Smooth muscle cell (in vitro differentiated cells): ENCODE results near the gene CDH11. TPM values are rescaled to one million over a fixed set of nuclear protein-coding genes. Genes with fewer than 3 reads are reported as not detected.

Experiments used
- DNase-seq: peaks from one replicate; lab custom pipeline; 2025; ENCODE audit not compliant: unreplicated experiment; lab: John Stamatoyannopoulos, UW
- H2AFZ ChIP-seq: fragments of 200-600 bp; sonication (generic); 2 replicates; pipeline ENCODE4 v1.6.0; 2016; ENCODE audit warnings: antibody characterized with exemption, low read depth, mild to moderate bottlenecking
- H3F3A ChIP-seq: fragments of 200-600 bp; sonication (generic); 2 replicates; pipeline ENCODE4 v1.6.0; 2017; ENCODE audit warnings: antibody characterized with exemption, low read depth
- H3K27ac ChIP-seq: fragments of 200-600 bp; sonication (generic); 2 replicates; pipeline ENCODE4 v1.5.1; 2016; ENCODE audit warnings: low read depth, mild to moderate bottlenecking
- H3K27me3 ChIP-seq: fragments of 200-600 bp; sonication (generic); 2 replicates; pipeline ENCODE4 v1.6.1; 2016; ENCODE audit warnings: low read depth, mild to moderate bottlenecking
- H3K36me3 ChIP-seq: fragments of 200-600 bp; sonication (generic); 2 replicates; pipeline ENCODE4 v1.5.1; 2016; ENCODE audit warnings: low read depth
- H3K4me1 ChIP-seq: fragments of 200-600 bp; sonication (generic); 2 replicates; pipeline ENCODE4 v1.5.1; 2016; ENCODE audit warnings: low read depth
- H3K4me2 ChIP-seq: fragments of 200-600 bp; sonication (generic); 2 replicates; pipeline ENCODE4 v1.6.0; 2016; ENCODE audit warnings: mild to moderate bottlenecking
- H3K4me3 ChIP-seq: fragments of 200-600 bp; sonication (generic); 2 replicates; pipeline ENCODE4 v1.5.1; 2016; ENCODE audit warnings: mild to moderate bottlenecking
- H3K79me2 ChIP-seq: fragments of 200-600 bp; sonication (generic); 2 replicates; pipeline ENCODE4 v1.6.0; 2016; ENCODE audit warnings: low read depth, mild to moderate bottlenecking
- H3K9ac ChIP-seq: fragments of 200-600 bp; sonication (generic); 2 replicates; pipeline ENCODE4 v1.6.0; 2016; ENCODE audit warnings: low read depth
- H3K9me3 ChIP-seq: fragments of 200-600 bp; sonication (generic); replicated peaks from 2 replicates; pipeline ENCODE4 v1.5.1; 2016; ENCODE audit warnings: low read depth
- H4K20me1 ChIP-seq: fragments of 200-600 bp; sonication (generic); 2 replicates; pipeline ENCODE4 v1.6.0; 2016; ENCODE audit warnings: low read depth
- CTCF ChIP-seq: fragments of 200-600 bp; sonication (generic); IDR thresholded peaks from 2 replicates; pipeline ENCODE4 v1.5.1; 2017; ENCODE audit warnings: borderline replicate concordance, mild to moderate bottlenecking, antibody characterized with exemption; ENCODE audit not compliant: insufficient read depth, poor library complexity, severe bottlenecking
- whole genome bisulfite sequencing: methylation state at CpG from one replicate; pipeline ENCODE4 v1.1.7; 2016; ENCODE audit warnings: low lambda C conversion rate; 5-methylcytosine and 5-hydroxymethylcytosine counted together
- polyA plus RNA-seq: library from polyadenylated mRNA; unstranded; fragments of >200 nt; fragmentation: Nextera tagmentation; extraction: Ambion mirVana; gene quantifications from 2 replicates; pipeline ENCODE4 v1.2.1, GENCODE V29; 2016
- total RNA-seq: library from RNA; depleted of rRNA; stranded (reverse); fragments of >200 nt; gene quantifications from 2 replicates; pipeline ENCODE4 v1.2.3, GENCODE V29; 2014

CDH11 gene
- total and polyA plus RNA-seq, 2 experiments from 2014 or later, result 1,034 to 1,251 TPM

DNA sequence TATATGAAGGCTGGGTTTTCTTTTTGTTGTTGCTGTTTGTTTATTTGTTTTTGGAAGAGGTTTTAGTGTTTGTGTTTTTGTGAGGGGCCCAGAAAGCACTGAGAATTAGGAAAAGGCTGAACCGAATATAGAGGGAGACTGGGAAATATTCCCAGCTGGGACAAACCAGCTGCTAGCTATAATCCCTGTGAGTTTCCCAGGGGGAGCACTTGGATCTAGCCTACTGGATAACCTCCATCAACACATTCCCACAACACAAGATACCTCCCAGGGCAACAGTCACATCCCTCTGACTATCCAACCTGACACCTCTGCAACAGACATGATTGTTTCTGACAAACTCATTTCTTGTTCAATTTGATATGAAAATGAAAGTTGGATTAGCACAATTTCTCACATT, 16.7 kb downstream of the CDH11 start:
- Histone ChIP-seq H4K20me1 (peaks cover 100% of the 10 kb centered on the region), H3K9me3 (no peaks in the 10 kb centered on the region), H3K4me1 (peaks cover 24% of the 10 kb centered on the region), H3K4me2 (peak overlapping the region; percentile 53), H2AFZ (no peak overlapping the region), H3K9ac (no peak overlapping the region), H3K36me3 (peaks cover 3% of the 10 kb centered on the region), H3K27ac (peak overlapping the region; percentile 92), H3K79me2 (peaks cover 100% of the 10 kb centered on the region), H3K4me3 (no peak overlapping the region), H3F3A (peaks cover 46% of the 10 kb centered on the region), H3K27me3 (no peaks in the 10 kb centered on the region)
- DNase-seq, result no peak
- no peak for TF ChIP-seq CTCF
- WGBS, result 57% methylated on average over 1 of the region's 1 CpG

DNA sequence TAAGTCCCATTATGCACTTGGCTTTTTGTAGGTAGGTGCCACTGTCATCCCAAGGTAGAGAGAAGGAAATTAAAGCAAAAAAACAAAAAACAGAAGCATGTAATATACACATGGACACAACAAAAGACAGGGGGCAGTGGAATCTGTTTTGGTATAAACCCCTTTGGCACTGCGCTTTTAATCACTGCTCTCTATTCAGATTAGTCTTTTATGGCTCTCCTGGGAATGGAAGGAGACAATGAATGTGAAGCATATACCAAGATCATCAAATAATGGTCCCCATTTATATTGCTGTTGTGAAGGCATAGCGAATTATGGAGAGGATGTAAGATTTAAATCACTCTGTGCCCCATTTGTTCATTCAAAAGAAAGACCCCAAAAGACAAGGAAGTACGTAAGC, 17.4 kb downstream of the CDH11 start:
- TF ChIP-seq CTCF, result no peak
- peaks cover 3% of the 10 kb centered on the region for H3K36me3 ChIP-seq
- H3K27ac ChIP-seq, result peak overlapping the region; percentile 92
- no peak for DNase-seq
- no peaks in the 10 kb centered on the region for H3K9me3 ChIP-seq
- peaks cover 100% of the 10 kb centered on the region for H4K20me1 ChIP-seq
- peaks cover 24% of the 10 kb centered on the region for H3K4me1 ChIP-seq
- peak overlapping the region; percentile 53 for H3K4me2 ChIP-seq
- peaks cover 100% of the 10 kb centered on the region for H3K79me2 ChIP-seq
- H2AFZ ChIP-seq, result no peak overlapping the region
- H3K4me3 ChIP-seq, result no peak overlapping the region
- 100% methylated on average over 3 of the region's 3 CpGs for WGBS
- no peak overlapping the region for H3K9ac ChIP-seq
- no peaks in the 10 kb centered on the region for H3K27me3 ChIP-seq
- peaks cover 39% of the 10 kb centered on the region for H3F3A ChIP-seq

- H3K9ac ChIP-seq, result no peak overlapping the region
- peak overlapping the region; percentile 33 for H3K27ac ChIP-seq
- TF ChIP-seq CTCF, result no peak
- WGBS, result 52% methylated on average over 1 of the region's 1 CpG
- H3K4me2 ChIP-seq, result peak overlapping the region; percentile 40
- no peaks in the 10 kb centered on the region for H3K9me3 ChIP-seq
- H4K20me1 ChIP-seq, result peaks cover 100% of the 10 kb centered on the region
- H3K27me3 ChIP-seq, result no peaks in the 10 kb centered on the region
- H3K36me3 ChIP-seq, result peaks cover 3% of the 10 kb centered on the region
- peaks cover 35% of the 10 kb centered on the region for H3F3A ChIP-seq
- no peak for DNase-seq
- no peak overlapping the region for H2AFZ ChIP-seq
- no peak overlapping the region for H3K4me3 ChIP-seq
- H3K4me1 ChIP-seq, result peaks cover 24% of the 10 kb centered on the region
- peaks cover 100% of the 10 kb centered on the region for H3K79me2 ChIP-seq
Observed at GRCh38 chr16:65102326-65102725, 19.5 kb downstream of the CDH11 start.

GRCh38 chr16:65101009-65101408, 20.9 kb downstream of the CDH11 start:
- peaks cover 100% of the 10 kb centered on the region for H4K20me1 ChIP-seq
- H3K9me3 ChIP-seq, result no peaks in the 10 kb centered on the region
- H3F3A ChIP-seq, result peaks cover 31% of the 10 kb centered on the region
- peaks cover 3% of the 10 kb centered on the region for H3K36me3 ChIP-seq
- no peak for DNase-seq
- no peak overlapping the region for H2AFZ ChIP-seq
- H3K27ac ChIP-seq, result peak overlapping the region; percentile 67
- TF ChIP-seq CTCF, result no peak
- no peak overlapping the region for H3K4me3 ChIP-seq
- peaks cover 100% of the 10 kb centered on the region for H3K79me2 ChIP-seq
- no peak overlapping the region for H3K9ac ChIP-seq
- peaks cover 11% of the 10 kb centered on the region for H3K4me1 ChIP-seq
- no peaks in the 10 kb centered on the region for H3K27me3 ChIP-seq
- H3K4me2 ChIP-seq, result no peak overlapping the region
